HG02943 (cell line): ENCODE data around the gene KDM4B.
"Not testable (repeated sequence)": the region's sequence is repeated elsewhere in the genome, so short reads cannot be mapped to it uniquely, and the experiment has no call there.

Source experiments
- ATAC-seq: cut with Tn5 transposase; IDR thresholded peaks from one replicate; pipeline ENCODE4 v1.9.1; 2021; ENCODE audit warnings: mild to moderate bottlenecking, low read depth, moderate library complexity; ENCODE audit not compliant: unreplicated experiment

The KDM4B gene

DNA sequence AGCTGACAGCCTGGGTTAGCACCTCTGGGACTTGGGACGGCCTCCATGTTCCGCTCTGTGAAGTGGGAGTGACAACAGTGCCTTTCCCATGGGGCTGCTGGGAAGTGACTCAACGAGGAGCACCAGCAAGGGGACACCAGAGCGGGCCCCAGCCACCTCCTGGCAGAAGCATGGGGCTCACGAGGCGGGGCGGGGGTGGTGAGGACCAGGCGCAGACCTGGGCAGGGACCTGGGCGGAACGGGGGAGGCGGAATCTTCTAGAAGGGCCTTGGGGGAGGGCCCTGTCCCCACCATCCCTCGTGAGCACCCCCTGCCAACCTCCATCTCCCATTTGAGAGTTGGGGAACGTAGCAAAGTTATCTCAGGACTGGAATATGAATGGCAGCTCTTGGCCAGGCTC is 37.9 kb downstream of the KDM4B start:
- ATAC-seq = no peak

DNA sequence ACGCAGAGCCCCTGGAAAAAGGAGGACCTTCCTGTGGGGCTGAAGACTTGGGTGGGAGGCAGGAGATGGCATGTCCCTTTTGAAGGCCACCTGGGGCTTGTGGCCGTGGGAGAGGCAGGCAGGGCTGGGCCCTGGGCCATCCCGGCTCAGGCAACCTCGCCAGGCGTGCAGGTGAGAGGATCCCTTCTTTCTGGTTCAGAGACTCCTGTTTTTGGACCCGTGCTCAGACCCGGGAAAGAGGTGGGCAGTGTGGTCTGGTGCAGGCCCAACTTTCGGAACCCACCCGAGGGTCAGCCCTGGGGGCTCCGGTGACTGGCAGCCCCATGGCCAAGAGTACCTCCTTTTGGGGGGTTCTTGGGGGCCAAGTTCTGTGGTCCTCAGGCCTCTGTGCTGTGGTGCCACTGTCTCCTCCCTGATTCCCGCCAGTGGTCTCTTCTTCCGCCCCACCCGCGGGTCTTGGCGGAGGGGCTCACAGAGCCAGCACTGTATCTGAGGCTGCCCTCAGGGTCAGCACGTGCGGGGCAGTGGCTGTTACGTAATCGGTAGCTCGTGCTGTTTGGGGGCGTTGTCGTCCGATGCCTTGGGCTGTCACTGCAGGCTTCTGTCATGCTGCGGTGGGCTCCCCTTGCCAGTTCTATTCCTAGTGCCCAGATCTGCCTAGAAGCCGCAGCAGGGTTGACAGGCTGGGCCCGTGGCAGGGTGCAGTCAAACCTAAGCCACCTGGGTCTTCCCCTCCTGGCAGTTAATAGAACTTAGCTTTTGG is 42.7 kb downstream of the KDM4B start:
- no peak for ATAC-seq

DNA sequence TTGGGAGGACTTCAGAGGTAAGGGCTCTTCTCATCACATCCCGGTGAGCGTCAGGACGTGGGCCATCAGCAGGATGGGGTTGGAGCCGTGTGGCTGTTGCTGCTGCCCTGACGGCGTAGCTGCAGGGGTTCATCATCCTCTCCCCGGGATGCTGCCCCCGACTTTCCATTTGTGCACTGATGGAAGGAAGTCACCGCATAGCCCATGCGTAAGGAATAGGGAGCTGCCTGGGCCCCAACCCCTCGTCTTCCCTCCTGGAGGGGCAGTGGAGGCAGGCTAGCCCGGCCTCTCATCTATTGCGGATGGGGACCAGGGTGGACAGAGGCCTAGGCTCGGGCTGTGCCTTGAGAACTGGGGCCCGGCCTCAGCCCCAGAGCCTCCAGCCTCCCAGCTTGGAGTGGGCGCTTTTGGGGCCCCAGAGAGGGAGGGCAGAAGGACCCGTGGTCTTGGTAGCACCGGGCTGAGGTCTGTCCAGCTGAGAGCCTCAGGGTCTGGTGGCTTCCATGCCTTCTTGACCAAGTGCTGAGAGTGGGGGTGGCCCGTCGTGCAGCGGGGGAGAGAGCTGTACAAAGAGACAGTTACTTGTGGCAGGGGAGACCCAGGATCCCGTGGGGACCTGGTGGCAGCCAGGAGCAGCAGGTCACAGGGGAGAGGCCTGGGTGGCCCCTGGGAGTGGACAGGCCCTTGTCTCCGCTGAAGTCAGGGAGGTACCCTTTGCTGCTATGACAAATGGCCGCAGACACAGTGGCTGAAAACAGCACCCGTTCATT is 44.0 kb downstream of the KDM4B start:
- no peak for ATAC-seq

DNA sequence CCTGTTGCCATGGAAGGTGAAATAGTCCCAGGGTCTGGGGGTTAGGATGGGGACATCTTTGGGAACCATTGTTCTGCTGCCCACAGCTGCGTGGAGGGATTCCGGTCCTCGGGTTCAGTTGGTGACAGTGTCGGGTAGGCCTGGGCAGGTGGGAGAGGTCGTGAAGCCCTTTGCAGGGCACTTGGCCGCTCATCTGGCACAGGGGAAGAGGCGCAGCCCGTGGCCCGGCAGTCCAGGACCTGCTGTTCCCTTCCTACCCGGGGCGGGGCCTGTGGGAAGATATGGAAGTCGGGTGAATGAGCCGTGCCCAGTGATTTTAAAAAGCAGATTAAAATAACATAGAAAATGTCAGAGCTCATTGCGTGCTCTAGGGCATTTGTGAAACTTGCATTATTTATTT is 44.8 kb downstream of the KDM4B start:
- no peak for ATAC-seq

DNA sequence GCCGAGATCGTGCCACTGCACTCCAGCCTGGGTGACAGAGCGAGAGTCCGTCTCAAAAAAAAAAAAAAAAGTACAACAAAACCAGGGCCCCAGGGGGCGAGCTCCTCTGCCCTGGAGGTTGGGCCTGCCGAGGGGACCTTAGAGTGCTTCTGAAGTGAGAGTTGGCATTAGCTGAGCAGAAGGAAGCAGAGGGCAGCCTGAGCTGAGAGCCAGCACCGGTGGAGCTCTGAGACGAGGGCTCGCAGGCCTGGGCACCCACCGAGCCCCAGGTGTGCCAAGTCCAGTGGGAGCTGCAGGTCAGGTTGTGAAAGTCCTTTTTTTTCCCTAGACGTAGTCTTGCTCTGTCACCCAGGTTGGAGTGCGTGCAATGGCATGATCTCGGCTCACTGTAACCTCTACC is 46.0 kb downstream of the KDM4B start:
- no peak for ATAC-seq

DNA sequence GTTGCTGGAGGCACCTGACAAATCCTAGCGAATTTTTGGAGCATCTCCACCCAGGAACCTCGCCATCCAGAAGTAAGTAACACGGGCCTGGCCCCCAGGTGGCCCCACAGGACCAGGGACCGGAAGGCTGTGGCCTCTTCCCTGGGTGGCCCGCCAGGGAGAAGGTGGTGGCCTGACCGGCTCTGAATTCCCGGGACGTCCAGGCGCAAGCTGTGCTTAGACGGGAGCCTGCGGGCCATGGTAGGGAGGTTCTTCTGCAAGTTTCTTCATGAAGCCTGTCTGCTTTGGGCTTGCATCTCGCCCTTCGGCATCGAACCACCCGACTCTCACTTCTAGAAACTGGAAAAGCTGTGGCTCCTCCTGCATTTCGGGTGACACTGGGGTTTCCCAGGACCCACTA is 47.4 kb downstream of the KDM4B start:
- no peak for ATAC-seq

DNA sequence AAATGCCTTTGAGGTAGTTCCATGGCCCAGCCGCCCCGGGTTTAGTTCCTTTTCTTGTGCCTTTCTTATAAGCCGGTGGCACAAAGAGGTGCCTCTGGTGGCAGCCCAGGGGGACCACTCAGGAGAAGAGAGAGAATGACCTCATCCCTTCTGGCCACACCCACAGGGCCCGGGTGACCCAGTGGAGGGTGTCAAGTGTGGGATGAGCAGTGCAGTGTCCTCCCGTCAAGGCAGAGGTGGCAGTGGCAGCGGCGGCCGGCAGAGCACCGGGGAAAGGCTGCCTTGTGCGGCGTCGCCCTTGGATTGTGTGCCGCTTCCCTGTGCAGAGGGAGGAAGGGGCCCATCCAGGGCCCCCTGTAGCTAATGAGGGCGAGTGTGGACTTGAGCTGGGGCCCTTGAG is 47.9 kb downstream of the KDM4B start:
- no peak for ATAC-seq

DNA sequence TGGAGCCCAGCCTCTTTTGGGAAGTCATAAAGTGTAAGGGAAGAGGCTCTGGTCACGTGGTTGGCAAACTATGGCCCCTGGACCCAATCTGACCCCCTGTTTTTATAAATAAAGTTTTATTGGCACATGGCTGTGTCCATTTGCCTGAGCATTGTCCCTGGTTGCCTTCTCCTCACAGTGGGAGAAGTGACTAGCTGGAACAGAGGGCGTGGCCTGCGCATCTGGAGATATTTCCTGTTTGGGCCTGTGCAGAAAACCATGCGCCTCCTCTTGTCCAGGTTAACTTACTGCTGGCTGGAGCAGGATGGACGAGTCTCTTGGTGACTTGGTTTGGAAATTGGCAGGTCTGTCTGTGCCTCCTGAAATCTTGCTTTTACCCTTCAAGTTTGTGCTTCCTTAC is 48.3 kb downstream of the KDM4B start:
- ATAC-seq = no peak

DNA sequence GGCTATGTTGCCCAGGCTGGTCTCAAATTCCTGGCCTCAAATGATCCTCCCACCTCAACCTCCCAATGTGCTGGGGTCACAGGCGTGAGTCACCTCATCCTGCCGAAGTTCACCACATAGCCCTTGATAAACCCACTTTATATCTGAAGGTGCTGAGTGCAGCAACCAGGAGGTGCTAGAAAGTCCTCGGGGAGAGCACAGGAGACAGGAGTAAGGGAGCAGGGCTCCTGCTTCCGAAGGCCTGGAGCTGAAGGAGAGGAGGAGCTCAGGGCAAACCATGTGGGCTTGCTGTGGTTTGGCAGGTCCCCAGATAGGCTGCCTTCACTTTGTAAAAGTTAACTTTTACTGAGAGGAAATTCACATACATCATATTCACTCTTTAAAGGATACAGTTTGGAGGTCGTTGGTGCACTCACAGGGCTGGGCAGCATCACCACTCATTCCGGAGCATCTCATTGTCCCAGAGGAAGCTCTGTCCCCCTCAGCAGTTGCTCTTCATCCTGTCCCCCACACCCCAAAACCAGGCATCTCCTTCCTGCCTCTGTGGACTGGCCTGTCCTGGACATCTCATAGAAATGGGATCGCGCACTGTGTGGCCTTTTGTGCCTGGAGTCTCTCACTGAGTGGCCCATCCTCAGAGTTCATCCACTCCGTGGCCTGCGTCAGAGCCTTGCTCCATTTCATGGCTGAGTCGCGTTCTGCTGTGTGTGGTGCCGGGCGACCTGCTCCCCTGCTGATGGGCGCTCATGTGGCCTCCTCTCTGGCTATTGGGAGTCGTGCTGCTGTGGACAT is 49.5 kb downstream of the KDM4B start:
- no peak for ATAC-seq

DNA sequence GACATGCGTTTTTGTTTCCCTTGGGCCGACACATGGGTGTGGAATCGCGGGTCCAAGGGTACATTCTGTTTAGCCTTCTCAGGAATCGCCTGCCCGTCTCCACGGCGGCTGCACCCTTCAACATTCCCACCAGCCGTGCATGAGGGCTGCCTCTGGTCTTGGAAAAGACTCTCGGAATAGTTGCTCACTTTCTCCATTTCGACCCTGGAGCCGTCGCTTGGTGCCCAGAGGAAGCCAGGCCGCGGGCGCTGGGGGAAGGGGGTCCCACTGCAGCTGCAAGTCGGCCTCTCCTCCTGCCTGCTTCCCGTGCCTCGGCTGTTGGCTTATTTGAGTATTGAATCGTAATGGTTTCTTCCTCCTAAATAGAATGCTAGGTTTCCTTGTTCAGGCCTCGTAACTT is 51.5 kb downstream of the KDM4B start:
- no peak for ATAC-seq

DNA sequence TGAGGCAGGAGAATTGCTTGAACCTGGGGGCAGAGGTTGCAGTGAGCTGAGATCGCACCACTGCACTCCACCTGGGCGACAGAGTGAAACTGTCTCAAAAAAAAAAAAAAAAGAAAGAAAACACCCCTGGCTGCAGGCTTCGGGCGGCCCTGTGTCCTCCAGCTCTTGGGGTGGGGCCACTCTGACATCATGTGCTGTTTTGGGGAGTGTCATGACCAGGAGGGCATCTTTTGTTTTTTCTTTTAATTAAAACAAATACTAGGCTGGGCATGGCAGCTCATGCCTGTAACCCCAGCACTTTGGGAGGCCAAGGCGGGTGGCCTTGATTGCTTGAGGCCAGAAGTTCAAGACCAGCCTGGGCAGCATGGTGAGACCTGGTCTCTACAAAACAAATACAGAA is 52.1 kb downstream of the KDM4B start:
- no peak for ATAC-seq

DNA sequence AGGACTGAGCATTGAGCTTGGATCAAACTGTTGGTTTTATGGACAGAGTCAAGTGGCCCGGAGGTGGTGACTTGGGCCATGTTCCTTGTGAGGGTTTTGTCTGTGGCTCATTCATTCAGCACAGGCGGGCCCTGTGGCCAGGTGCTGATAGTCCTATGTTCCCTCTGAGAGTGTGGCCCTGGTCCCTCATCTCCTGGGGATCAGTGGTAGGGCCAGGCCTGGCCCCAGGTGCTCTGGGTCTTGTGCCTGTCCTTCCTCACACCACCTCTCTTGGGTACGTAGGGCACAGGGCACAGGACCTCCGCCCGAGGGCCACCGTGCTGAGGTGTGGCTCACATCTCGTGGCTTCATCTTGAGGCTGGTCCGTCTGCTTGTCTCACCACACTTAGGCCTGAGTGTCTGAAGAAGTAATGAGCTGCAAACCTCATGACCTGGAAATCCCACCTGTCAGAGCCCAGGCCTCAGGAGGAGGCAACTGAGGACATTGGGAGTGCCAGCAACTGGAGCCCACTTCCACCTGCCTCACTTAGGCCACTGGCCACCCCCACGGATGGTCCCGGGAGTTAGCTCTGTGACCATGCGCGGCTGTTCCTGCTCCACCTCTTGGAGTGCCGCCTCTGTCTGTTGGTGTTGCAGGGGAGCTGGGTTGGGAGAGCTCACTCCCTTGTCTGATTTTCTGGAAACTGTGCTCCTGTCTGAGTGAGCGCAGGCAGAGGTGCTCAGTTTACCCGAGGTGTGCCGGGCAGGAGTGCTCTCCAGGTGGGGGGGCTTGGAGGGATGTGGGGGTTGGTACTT is 53.4 kb downstream of the KDM4B start:
- ATAC-seq = no peak

DNA sequence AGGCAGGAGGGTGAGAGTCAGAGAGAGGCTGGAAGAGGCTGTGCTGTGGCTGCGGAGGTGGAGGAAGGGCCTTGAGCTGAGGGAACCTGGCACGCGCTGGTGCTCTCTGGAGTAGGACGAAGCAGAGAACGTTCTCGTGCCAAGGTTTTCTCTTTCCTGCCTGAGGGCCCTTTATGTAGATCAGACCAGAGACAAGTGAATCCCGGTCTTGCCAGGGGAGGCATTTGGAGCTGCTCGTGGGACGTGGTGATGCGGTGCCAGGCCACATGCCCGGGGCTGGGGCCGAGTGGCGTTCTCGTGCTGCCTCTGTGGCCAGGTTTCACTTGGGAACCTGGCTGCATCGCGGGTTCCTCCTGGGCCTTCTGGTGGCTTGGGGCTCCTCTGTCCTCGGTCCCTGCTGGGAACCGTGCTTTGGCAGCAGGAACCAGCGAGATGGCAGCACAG is 54.2 kb downstream of the KDM4B start:
- no peak for ATAC-seq

DNA sequence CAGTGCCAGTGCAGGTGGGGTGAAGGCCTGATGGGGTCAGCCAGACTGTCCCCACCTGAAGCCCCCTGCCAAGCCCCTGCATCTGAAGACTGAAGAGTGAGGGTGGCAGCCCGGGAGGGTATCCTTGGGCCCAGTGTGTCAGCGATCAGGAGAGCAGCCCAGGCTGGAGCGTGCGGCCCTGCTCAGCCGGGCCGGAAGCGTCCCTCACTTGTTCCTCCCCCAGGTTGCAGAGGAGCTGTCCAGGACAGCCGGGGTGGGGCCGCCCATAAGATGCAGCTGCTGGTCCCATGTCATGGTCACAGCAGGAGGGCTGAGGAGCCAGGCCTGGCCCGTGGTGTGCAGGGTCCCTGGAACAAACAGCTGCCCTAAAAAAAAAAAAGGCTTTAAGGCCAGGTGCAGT is 55.4 kb downstream of the KDM4B start:
- no peak for ATAC-seq

DNA sequence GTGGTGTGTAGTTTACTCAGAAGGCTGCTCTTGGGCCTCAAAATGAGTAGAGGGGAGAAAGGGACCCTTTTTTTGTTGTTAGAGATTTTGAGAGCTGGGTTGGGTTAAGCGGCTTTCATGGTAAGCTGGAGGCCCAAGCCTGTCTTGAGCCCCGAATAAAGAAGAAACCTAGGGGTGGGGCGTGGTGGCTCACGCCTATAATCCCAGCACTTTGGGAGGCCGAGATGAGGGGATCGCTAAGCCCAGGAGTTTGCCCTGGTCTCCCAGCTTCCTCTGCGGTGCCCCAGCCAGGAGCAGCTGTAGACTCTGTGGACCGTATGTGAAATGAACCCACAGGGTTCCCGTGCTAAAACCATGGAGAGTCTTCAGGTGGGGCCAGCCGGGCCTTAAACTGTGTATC is 56.1 kb downstream of the KDM4B start:
- ATAC-seq = no peak

DNA sequence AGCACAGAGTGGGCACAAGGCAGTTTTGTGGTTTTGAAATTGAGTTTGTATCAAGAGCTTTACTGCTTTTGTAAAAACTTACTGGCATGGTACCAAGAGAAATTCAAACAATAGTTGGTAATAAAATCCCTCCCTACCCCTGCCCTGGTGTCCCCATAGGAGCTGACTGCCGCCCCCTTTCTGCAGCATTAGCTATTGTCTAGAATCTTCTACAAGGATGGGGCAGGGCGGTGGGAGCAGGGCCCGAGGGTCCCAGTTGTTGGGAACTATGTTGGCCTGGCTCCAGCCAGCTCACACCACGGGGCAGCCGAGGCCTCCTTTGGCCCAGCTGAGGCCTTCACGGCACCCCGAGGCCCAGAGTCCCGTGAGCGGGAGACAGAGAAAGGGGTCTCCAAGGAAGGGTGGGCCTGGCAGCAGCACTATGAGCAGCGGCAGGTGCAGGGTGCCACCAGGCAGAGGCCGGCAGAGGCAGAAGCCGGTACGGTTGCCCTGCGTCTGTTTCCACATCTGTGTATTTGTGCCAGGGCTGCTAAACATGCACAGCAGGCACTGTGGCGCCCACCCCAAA is 57.9 kb downstream of the KDM4B start:
- no peak for ATAC-seq

DNA sequence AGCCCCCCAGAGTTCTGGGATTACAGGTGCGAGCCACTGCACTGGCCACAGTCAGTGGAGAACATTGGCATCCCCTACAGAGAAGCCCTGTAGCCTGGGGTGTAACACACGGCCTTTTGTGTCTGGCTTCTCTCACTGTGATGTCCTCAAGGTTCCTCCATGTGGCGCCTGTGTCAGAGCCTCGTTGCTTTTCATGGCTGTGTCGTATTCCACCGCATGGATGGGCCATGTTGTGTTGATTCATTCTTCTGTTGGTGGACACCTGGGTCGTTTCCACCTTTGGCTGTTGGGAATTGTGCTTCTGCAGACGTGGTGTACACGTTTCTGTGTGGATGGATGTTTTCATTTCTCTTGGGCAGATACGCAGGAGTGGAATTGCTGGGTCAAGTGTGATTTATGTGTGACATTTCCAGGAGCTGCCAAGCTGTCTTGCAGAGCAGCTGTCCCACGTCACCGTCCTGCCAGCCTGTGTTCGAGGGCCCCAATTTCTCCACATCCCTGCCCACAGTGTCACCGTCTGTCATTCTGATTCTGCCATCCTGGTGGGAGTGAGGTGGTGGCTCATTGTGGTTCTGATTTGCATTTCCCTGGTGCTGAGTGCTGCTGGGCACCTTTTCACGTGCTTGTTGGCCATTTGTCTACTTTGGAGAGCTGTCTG is 59.4 kb downstream of the KDM4B start:
- no peak for ATAC-seq

DNA sequence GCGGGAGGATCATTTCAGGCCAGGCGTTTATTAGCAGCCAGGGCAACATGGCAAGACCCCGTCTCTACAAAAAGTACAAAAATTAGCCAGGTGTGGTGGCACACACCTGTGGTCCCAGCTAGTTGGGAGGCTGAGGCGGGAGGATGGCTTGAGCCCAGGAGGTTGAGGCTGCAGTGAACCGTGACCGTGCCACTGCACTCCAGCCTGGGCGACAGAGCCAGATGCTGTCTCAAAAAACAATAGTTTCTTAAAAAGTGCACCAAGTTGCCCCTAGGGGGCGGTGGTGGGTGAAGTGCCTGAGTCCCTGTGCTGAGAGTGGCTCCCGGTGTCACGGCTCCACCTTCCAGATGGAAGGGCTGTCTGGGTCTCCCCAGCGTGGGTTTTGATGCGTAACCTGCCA is 60.7 kb downstream of the KDM4B start:
- not testable (repeated sequence) for ATAC-seq

DNA sequence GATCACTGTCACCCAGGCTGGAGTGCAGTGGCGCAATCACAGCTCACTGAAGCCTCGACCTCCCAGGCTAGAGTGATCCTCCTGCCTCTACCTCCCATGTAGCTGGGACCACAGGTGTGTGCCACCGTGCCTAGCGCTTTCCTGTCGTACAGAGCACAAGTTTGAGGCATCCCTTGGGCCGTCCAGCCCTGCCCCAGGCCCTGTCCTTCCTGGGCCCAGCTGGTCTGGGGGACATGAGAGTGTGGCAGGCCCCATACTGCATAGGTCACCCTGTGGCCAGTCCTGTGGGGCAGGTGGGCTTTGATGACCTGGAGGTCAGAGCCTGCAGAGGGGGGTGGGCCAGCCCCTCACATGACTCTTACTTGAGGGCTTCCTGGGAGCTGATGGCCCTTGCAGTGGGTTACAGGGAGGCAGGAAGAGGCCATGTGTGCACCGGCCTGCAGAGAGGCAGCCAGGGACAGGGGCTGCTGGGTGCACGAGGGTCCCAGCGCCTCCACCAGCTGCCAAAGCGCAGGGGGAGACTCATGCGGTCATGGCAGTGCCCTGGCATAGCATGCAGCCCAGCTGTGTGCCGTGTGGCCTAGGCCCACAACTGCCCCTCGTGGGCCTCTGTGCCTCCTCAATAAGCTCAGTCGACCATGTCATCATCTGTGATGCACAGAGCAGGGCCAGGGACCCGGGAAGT is 61.4 kb downstream of the KDM4B start:
- no peak for ATAC-seq
